Cardiac muscle cell (in vitro differentiated cells and primary cell): Measurements from ENCODE around the gene LRRC32. TPM values are rescaled to one million over a fixed set of nuclear protein-coding genes. Genes with fewer than 3 reads are reported as not detected.

Experiments used
- DNase-seq, 2 donors: peaks; one replicate each; pipeline versions ENCODE4 v3.0.0 to v3.0.0-alpha.2; 2010 to 2017; ENCODE audit warnings: low read depth in 1 of 2, low spot score in 1 of 2
- H3K27ac ChIP-seq: fragments of 200-600 bp; sonication (generic); 2 replicates; pipeline ENCODE4 v1.5.1; 2016
- H3K27me3 ChIP-seq: fragments of 200-600 bp; sonication (generic); 2 replicates; pipeline ENCODE4 v1.6.0; 2016; ENCODE audit warnings: control low read depth
- H3K36me3 ChIP-seq: fragments of 200-600 bp; sonication (generic); 2 replicates; pipeline ENCODE4 v1.5.1; 2016; ENCODE audit warnings: control low read depth
- H3K4me1 ChIP-seq: fragments of 200-600 bp; sonication (generic); 2 replicates; pipeline ENCODE4 v1.8.1; 2017; ENCODE audit warnings: low read depth, mild to moderate bottlenecking, mixed run types
- H3K4me3 ChIP-seq: fragments of 200-600 bp; sonication (generic); 2 replicates; pipeline ENCODE4 v1.5.1; 2016; ENCODE audit warnings: mild to moderate bottlenecking
- H3K9me3 ChIP-seq: fragments of 200-600 bp; sonication (generic); 2 replicates; pipeline ENCODE4 v1.5.1; 2017; ENCODE audit warnings: low read depth, mild to moderate bottlenecking, control low read depth
- CTCF ChIP-seq: IDR thresholded peaks from 2 replicates; pipeline ENCODE4 v1.5.1; 2012; ENCODE audit warnings: low read depth, mild to moderate bottlenecking, low read length
- polyA plus RNA-seq: library from polyadenylated mRNA; unstranded; fragments of >200 nt; fragmentation: Nextera tagmentation; extraction: Ambion mirVana; gene quantifications from 2 replicates; pipeline ENCODE4 v1.2.1, GENCODE V29; 2016
- total RNA-seq: library from RNA; depleted of rRNA; stranded (reverse); fragments of >200 nt; gene quantifications from 2 replicates; pipeline ENCODE4 v1.2.3, GENCODE V29; 2016

Gene LRRC32
- total and polyA plus RNA-seq, 2 experiments from 2014 or later: 6.3 to 21.8 TPM

- TF ChIP-seq CTCF: no peak
- Histone ChIP-seq H3K4me1 (peaks cover 7% of the 10 kb centered on the region), H3K36me3 (no peaks in the 10 kb centered on the region), H3K9me3 (no peaks in the 10 kb centered on the region), H3K27me3 (no peaks in the 10 kb centered on the region), H3K4me3 (no peak overlapping the region), H3K27ac (no peak overlapping the region)
- no peak for DNase-seq
Measured at GRCh38 chr11:76665172-76665571, 5.4 kb downstream of the LRRC32 start.

DNA sequence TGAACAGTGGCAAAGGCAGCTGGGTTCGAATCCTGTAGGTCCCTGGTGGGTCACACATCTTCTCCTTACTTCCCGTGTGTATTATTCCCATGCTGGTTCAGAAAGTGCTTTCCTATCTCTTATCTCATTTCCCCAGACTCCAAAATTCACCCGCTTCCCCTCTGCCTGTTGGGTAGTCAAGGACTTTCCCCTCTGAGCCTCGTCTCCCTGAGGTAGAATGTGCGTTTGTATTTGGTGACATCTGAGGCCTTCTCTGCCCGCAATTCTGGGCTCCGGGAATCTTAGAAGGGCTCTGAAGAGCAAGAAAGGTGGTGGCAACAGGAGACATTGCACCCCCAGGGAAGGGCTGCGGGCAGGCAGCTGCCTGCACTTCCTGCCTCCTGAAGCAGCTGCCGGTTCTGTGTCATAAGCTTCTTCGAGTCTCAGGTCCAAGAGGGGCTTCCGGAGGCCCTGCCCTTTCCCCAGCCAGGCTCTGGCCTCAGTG is 5.9 kb downstream of the LRRC32 start:
- no peak overlapping the region for H3K27ac ChIP-seq
- H3K27me3 ChIP-seq: no peaks in the 10 kb centered on the region
- no peak for DNase-seq
- H3K9me3 ChIP-seq: no peaks in the 10 kb centered on the region
- no peak overlapping the region for H3K4me3 ChIP-seq
- TF ChIP-seq CTCF: no peak
- H3K4me1 ChIP-seq: peaks cover 7% of the 10 kb centered on the region
- H3K36me3 ChIP-seq: no peaks in the 10 kb centered on the region

GRCh38 chr11:76663912-76664440 is 6.6 kb downstream of the LRRC32 start:
- Histone ChIP-seq H3K36me3 (no peaks in the 10 kb centered on the region), H3K4me1 (peaks cover 7% of the 10 kb centered on the region), H3K27me3 (no peaks in the 10 kb centered on the region), H3K27ac (no peak overlapping the region), H3K9me3 (no peaks in the 10 kb centered on the region), H3K4me3 (no peak overlapping the region)
- no peak for TF ChIP-seq CTCF
- no peak for DNase-seq

GRCh38 chr11:76663486-76663810 is 7.1 kb downstream of the LRRC32 start:
- no peak overlapping the region for H3K4me3 ChIP-seq
- TF ChIP-seq CTCF: no peak
- no peaks in the 10 kb centered on the region for H3K36me3 ChIP-seq
- H3K27me3 ChIP-seq: no peaks in the 10 kb centered on the region
- H3K27ac ChIP-seq: no peak overlapping the region
- H3K4me1 ChIP-seq: peaks cover 7% of the 10 kb centered on the region
- DNase-seq: no peak
- H3K9me3 ChIP-seq: no peaks in the 10 kb centered on the region

- DNase-seq: no peak
- H3K27ac ChIP-seq: no peak overlapping the region
- TF ChIP-seq CTCF: no peak
- peaks cover 7% of the 10 kb centered on the region for H3K4me1 ChIP-seq
- H3K27me3 ChIP-seq: no peaks in the 10 kb centered on the region
- no peaks in the 10 kb centered on the region for H3K9me3 ChIP-seq
- no peaks in the 10 kb centered on the region for H3K36me3 ChIP-seq
- H3K4me3 ChIP-seq: no peak overlapping the region
Measured at GRCh38 chr11:76662656-76663485, 7.7 kb downstream of the LRRC32 start.
